Breast epithelium (tissue), 4 donors: ENCODE measurements around the gene ABCC4. TPM values are rescaled to one million over a fixed set of nuclear protein-coding genes. Genes with fewer than 3 reads are reported as not detected.

Experiments used
- DNase-seq, 2 donors: peaks; one replicate each; pipeline ENCODE4 v3.0.0-alpha.2; 2019; ENCODE audit warnings: low spot score in 2 of 2
- H3K27ac ChIP-seq, 2 donors: fragments of 200-600 bp; sonication (generic) in 1 of 2; one replicate each; pipeline ENCODE4 v1.5.1; 2016 to 2019; ENCODE audit warnings: mild to moderate bottlenecking in 1 of 2
- H3K27me3 ChIP-seq, 2 donors: fragments of 200-600 bp; sonication (generic) in 1 of 2; one replicate each; pipeline versions ENCODE4 v1.5.1 to v1.6.0; 2017 to 2019; ENCODE audit warnings: control low read depth in 1 of 2, mild to moderate bottlenecking in 1 of 2
- H3K36me3 ChIP-seq: fragments of 200-600 bp; one replicate; pipeline ENCODE4 v1.5.1; 2019
- H3K4me1 ChIP-seq, 2 donors: fragments of 200-600 bp; sonication (generic); one replicate each; pipeline ENCODE4 v1.5.1; 2016 to 2019; ENCODE audit warnings: control low read depth in 1 of 2
- H3K4me3 ChIP-seq, 3 donors: fragments of 200-600 bp; sonication (generic); 1 replicate in 2 of 3; 2 replicates in 1 of 3; pipeline ENCODE4 v1.5.1; 2016 to 2019; ENCODE audit warnings: mild to moderate bottlenecking in 3 of 3, moderate library complexity in 2 of 3
- H3K9me3 ChIP-seq, 2 donors: fragments of 200-600 bp; sonication (generic) in 1 of 2; one replicate each; pipeline ENCODE4 v1.5.1; 2016 to 2019; ENCODE audit warnings: control low read depth in 1 of 2
- POLR2A ChIP-seq: fragments of 450-650 bp; IDR thresholded peaks from one replicate; pipeline ENCODE4 v1.6.1; 2016; ENCODE audit warnings: antibody characterized with exemption, mild to moderate bottlenecking, moderate library complexity
- POLR2AphosphoS5 ChIP-seq, 3 donors: sonication (generic); formaldehyde crosslinking; IDR thresholded peaks; one replicate each; pipeline ENCODE4 v1.6.1; 2017; ENCODE audit warnings: antibody characterized with exemption in 3 of 3
- intact Hi-C: fragments of 100-400 bp; cut with DNase I; formaldehyde crosslinking; loops from one replicate; pipeline ENCODE4 v1.15.1; 2023; ENCODE audit warnings: low total_unique reads
- total RNA-seq, 3 donors: library from RNA; depleted of rRNA; stranded (reverse); fragments of >200 nt; gene quantifications; one replicate each; pipeline ENCODE4 v1.1.0, GENCODE V29; 2016
- TF ChIP-seq, protein P1 (sequence below), 3 donors: fragments of 450-650 bp; IDR thresholded peaks; one replicate each; pipeline ENCODE4 v1.5.1; 2016 to 2017; ENCODE audit warnings: antibody characterized with exemption in 3 of 3, mild to moderate bottlenecking in 3 of 3, moderate library complexity in 3 of 3

ABCC4 gene
- total RNA-seq, 3 donors from 2014 or later: 4.1 to 6.2 (median 4.5) TPM

DNA sequence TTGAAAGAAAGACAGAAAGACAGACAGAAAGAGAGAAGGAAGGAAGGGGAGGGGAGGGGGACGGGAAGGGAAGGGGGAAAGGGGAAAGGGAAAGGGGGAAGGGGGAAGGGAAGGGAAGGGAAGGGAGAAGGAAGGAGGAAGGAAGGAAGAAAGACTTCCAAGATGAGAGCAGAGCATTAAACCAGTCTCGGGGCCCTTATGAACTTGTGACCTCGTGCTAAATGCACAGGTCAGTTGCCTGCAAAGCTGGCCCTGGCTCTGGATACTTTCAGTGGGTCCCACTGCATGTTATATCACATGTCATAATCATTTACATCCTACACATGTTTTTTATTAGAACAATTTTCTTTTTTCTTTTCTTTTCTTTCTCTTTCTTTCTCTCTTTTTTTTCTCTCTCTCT lies 24.2 kb upstream of the ABCC4 start:
- no peaks in the 10 kb centered on the region for H3K9me3 ChIP-seq
- TF ChIP-seq, protein P1, sequence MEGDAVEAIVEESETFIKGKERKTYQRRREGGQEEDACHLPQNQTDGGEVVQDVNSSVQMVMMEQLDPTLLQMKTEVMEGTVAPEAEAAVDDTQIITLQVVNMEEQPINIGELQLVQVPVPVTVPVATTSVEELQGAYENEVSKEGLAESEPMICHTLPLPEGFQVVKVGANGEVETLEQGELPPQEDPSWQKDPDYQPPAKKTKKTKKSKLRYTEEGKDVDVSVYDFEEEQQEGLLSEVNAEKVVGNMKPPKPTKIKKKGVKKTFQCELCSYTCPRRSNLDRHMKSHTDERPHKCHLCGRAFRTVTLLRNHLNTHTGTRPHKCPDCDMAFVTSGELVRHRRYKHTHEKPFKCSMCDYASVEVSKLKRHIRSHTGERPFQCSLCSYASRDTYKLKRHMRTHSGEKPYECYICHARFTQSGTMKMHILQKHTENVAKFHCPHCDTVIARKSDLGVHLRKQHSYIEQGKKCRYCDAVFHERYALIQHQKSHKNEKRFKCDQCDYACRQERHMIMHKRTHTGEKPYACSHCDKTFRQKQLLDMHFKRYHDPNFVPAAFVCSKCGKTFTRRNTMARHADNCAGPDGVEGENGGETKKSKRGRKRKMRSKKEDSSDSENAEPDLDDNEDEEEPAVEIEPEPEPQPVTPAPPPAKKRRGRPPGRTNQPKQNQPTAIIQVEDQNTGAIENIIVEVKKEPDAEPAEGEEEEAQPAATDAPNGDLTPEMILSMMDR (IDR thresholded peaks at IDR 0.05): no peak
- no peak for TF ChIP-seq POLR2A
- TF ChIP-seq POLR2AphosphoS5 (IDR thresholded peaks at IDR 0.05): no peak
- no peak overlapping the region for H3K4me3 ChIP-seq
- H3K36me3 ChIP-seq: no peaks in the 10 kb centered on the region
- intact Hi-C loops: no loop called here
- DNase-seq: no peak
- H3K4me1 ChIP-seq: no peaks in the 10 kb centered on the region
- H3K27ac ChIP-seq: no peak overlapping the region
- no peaks in the 10 kb centered on the region for H3K27me3 ChIP-seq

DNA sequence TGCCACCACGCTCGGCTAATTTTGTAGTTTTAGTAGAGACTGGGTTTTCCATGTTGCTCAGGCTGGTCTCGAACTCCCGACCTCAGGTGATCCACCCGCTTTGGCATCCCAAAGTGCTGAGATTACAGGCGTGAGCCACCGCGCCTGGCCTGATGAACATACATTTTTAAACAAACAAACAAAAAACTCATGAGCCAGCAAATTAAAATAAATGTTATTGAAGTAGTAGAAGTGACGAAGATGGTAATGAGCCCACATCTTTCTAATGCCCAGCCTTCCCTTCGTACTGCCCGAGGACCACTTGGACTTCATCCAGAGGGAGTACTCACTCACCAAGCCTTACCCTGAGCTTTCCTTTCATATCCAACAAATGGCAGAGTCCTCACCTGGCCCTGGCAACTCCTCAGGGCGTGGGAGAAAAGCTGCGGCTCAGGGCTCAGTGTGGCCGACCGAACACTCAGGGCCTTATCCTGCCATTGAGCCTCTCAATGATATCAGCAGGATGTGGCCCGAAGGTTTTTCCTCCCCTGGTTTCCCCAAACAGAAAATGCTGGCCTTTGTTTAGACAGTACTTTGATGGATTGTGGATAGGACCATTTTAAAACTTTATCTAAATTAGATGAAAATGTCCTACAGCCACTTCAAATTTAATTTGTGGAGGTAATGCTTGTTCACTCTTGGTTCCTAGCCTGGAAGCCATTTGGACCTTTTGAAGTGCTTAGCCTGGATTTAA lies 22.8 kb upstream of the ABCC4 start:
- Histone ChIP-seq H3K36me3 (no peaks in the 10 kb centered on the region), H3K9me3 (no peaks in the 10 kb centered on the region), H3K4me1 (no peaks in the 10 kb centered on the region), H3K4me3 (no peak overlapping the region), H3K27ac (no peak overlapping the region), H3K27me3 (no peaks in the 10 kb centered on the region)
- intact Hi-C loops: no loop called here
- no peak for DNase-seq
- TF ChIP-seq POLR2AphosphoS5 (IDR thresholded peaks at IDR 0.05) (no peak), POLR2A (no peak)
- TF ChIP-seq, protein P1 (IDR thresholded peaks at IDR 0.05): no peak

DNA sequence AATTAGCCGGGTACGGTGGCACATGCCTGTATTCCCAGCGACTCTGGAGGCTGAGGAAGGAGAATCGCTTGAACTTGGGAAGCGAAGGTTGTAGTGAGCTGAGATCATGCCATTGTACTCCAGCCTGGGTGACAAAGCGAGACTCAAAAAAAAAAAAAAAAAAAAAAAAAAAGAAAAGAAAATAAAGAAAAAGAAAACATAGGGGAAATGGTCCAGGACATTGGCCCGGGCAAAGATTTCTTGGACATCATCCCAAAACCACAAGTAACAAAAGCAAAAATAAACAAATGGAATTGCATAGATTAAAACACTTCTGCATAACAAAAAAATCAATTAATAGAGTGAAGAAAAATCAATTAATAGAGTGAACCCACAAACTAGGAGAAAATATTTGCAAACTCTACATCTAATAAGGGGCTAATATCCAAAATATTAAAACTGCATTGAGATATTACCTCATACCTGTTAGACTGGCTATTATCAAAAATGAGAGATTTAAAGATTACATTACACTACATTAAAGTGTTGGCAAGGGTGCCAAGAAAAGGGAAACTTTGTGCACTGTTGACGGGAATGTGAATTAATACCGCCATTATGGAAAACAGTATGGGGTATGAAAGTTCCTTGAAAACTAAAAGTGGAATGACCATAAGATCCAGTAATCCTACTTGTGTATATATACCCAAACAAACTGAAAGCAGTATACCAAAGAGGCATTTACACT lies 18.5 kb upstream of the ABCC4 start:
- intact Hi-C loops: no loop called here
- no peaks in the 10 kb centered on the region for H3K27me3 ChIP-seq
- H3K9me3 ChIP-seq: no peaks in the 10 kb centered on the region

DNA sequence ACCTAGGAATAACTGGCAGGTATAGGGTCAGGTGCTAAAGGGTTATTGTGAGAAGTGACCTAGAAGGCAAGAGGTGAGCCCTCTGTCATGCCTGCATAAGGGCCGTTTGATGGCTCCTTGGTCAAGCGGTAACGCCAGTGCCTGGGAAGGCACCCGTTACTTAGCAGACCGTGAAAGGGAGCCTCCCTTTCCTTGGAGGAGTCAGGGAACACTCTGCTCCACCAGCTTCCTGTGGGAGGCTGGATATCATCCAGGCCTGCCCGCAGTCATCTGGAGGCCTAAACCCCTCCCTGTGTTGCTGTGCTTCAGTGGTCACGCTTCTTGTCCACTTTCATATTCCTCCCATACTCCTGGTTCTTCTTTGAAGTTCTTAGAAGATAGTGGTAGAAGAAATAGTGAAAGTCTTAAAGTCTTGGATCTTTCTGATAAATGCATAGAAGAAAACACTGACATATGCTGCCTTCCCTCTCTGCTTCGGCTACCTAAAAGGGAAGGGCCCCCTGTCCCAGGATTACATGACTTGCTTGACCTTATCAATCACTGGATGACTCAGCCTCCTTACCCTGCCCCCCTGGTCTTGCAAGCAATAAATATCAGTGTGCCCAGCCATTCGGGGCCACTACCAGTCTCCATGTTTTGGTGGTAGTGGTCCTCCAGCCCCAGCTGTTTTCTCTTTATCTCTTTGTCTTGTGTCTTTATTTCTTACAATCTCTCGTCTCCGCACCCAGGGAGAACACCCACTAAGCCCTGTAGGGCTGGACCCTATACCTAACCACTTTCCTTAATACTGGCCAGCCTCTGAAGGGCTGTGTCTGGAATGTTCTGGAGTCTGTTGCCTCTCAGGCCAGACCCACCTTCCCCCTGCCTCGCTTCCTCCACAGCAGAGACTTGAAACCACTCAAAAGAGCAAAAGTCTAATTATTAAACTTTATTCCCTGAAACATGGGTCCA lies 16.1 kb upstream of the ABCC4 start:
- H3K27ac ChIP-seq: no peak overlapping the region
- no peak overlapping the region for H3K4me3 ChIP-seq
- no peaks in the 10 kb centered on the region for H3K4me1 ChIP-seq
- H3K9me3 ChIP-seq: no peaks in the 10 kb centered on the region
- TF ChIP-seq POLR2A: no peak
- no peak for TF ChIP-seq POLR2AphosphoS5 (IDR thresholded peaks at IDR 0.05)
- TF ChIP-seq, protein P1 (IDR thresholded peaks at IDR 0.05): no peak
- DNase-seq: no peak
- no peaks in the 10 kb centered on the region for H3K36me3 ChIP-seq
- no peaks in the 10 kb centered on the region for H3K27me3 ChIP-seq
- intact Hi-C loops: no loop called here

More for the DNA sequence above, 18.5 kb upstream of the ABCC4 start:
- DNase-seq: no peak
- Histone ChIP-seq H3K4me3 (no peak overlapping the region), H3K36me3 (no peaks in the 10 kb centered on the region), H3K4me1 (no peaks in the 10 kb centered on the region), H3K27ac (no peak overlapping the region)
- TF ChIP-seq POLR2AphosphoS5 (IDR thresholded peaks at IDR 0.05): no peak
- TF ChIP-seq, protein P1 (IDR thresholded peaks at IDR 0.05): no peak
- TF ChIP-seq POLR2A: no peak
